OCI-LY7 (cell line): ENCODE data around the gene MYH11.

Experiments
- EZH2phosphoT487 ChIP-seq: fragments of 200-600 bp; sonication (generic); IDR thresholded peaks from 2 replicates; pipeline ENCODE4 v1.6.1; 2018; ENCODE audit warnings: low read depth, borderline replicate concordance, mild to moderate bottlenecking, mixed run types, antibody characterized with exemption, low read length, moderate library complexity, mixed read lengths
- TF ChIP-seq, protein P1 (sequence below): fragments of 200-600 bp; sonication (generic); conservative IDR thresholded peaks from 2 replicates; pipeline ENCODE4 v1.5.1; 2014; ENCODE audit warnings: mild to moderate bottlenecking, antibody characterized with exemption, low read length, moderate library complexity, mixed read lengths

DNA sequence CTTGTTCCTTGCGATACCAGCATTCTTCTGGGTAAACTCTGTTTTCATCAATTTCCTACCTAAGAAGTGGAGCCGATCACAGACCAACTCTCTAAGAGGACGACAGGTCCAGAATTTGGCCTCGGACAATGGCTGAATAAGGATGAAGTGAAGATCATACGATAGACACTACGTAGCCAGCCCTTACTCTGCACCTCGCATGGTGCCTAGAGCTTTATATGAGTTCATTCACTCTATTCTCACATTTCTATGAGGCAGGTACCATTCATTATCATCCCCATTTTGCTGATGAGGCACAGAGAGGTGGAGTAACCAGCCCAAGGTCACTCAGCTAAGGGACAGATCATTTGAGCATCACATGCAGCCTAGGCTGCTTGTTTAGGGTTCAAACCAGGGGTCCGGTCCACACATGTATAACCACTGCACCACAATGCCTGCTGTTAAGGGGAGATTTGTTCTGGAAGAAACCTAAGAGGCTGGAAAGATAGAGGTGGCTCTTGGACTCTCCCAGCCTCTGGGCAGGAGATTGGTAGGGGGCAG, 78.6 kb downstream of the MYH11 start:
- TF ChIP-seq, protein P1, sequence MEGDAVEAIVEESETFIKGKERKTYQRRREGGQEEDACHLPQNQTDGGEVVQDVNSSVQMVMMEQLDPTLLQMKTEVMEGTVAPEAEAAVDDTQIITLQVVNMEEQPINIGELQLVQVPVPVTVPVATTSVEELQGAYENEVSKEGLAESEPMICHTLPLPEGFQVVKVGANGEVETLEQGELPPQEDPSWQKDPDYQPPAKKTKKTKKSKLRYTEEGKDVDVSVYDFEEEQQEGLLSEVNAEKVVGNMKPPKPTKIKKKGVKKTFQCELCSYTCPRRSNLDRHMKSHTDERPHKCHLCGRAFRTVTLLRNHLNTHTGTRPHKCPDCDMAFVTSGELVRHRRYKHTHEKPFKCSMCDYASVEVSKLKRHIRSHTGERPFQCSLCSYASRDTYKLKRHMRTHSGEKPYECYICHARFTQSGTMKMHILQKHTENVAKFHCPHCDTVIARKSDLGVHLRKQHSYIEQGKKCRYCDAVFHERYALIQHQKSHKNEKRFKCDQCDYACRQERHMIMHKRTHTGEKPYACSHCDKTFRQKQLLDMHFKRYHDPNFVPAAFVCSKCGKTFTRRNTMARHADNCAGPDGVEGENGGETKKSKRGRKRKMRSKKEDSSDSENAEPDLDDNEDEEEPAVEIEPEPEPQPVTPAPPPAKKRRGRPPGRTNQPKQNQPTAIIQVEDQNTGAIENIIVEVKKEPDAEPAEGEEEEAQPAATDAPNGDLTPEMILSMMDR: no peak
- no peak for TF ChIP-seq EZH2phosphoT487
